ENCODE data around the gene SUPT3H. TPM values are rescaled to one million over a fixed set of nuclear protein-coding genes. Genes with fewer than 3 reads are reported as not detected.

The SUPT3H gene
- total and polyA plus RNA-seq, 2 donors from 2014 or later, result 10.1 to 12.5 TPM

DNA sequence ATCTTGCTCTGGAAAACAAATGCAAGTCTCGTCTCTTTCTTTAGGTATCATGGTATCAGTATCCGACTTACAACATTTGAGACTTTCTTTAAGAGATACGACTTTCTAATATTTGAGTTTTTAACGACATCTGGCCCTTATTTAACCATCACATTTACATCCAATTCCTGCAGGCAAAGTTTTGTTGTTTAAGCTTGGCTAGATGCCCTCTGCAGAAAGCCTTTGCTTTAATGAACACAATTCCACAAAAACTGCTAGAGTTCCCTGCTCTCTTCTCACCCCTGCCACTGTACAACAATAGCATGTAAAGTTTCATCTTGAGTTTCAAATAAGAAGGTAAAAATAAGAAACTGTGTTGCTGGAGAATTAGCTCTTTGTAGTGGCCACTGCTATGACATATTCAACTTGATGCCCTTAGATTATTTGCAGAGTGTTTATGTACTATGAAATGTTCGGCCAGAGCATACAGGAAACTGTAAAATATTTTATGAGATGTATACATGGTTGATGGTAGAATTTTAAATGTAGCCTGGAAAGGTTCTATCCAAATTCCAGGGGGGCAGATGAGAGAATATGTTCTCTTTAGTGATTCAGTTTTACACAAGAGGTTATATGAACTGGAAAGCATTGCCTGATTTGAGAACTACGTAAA, 551.6 kb downstream of the SUPT3H start:
- H3K27ac ChIP-seq (ENCODE audit: low read depth in 2 of 2, low read length in 2 of 2), result no peak overlapping the region
- H3K27me3 ChIP-seq (ENCODE audit: control insufficient read depth, insufficient read depth, low read length), result no peaks in the 10 kb centered on the region
- no peaks in the 10 kb centered on the region for H3K9me3 ChIP-seq (ENCODE audit: control insufficient read depth in 2 of 3, insufficient read depth in 1 of 3, low read length in 3 of 3)
- H3K9ac ChIP-seq (ENCODE audit: low read length in 3 of 3), result no peak overlapping the region
- no peak overlapping the region for H3K4me3 ChIP-seq (ENCODE audit: low read length in 3 of 3)
- DNase-seq (no peak), FAIRE-seq (no peak)
- no peaks in the 10 kb centered on the region for H3K4me1 ChIP-seq (ENCODE audit: control insufficient read depth in 2 of 3, insufficient read depth in 2 of 3, low read depth in 1 of 3, low read length in 3 of 3)
- intact Hi-C loops (cut with DNase I), result no loop called here
- H3K36me3 ChIP-seq (ENCODE audit: control insufficient read depth in 2 of 3, insufficient read depth in 3 of 3, low read length in 3 of 3), result no peaks in the 10 kb centered on the region
- TF ChIP-seq, protein P1, sequence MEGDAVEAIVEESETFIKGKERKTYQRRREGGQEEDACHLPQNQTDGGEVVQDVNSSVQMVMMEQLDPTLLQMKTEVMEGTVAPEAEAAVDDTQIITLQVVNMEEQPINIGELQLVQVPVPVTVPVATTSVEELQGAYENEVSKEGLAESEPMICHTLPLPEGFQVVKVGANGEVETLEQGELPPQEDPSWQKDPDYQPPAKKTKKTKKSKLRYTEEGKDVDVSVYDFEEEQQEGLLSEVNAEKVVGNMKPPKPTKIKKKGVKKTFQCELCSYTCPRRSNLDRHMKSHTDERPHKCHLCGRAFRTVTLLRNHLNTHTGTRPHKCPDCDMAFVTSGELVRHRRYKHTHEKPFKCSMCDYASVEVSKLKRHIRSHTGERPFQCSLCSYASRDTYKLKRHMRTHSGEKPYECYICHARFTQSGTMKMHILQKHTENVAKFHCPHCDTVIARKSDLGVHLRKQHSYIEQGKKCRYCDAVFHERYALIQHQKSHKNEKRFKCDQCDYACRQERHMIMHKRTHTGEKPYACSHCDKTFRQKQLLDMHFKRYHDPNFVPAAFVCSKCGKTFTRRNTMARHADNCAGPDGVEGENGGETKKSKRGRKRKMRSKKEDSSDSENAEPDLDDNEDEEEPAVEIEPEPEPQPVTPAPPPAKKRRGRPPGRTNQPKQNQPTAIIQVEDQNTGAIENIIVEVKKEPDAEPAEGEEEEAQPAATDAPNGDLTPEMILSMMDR (IDR thresholded peaks at IDR 0.05; ENCODE audit: borderline replicate concordance, extremely low read depth, insufficient read depth), result no peak

- Histone ChIP-seq H3K27ac (ENCODE audit: low read depth in 2 of 2, low read length in 2 of 2) (no peak overlapping the region), H3K9ac (ENCODE audit: low read length in 3 of 3) (no peak overlapping the region), H3K9me3 (ENCODE audit: control insufficient read depth in 2 of 3, insufficient read depth in 1 of 3, low read length in 3 of 3) (no peaks in the 10 kb centered on the region), H3K4me1 (ENCODE audit: control insufficient read depth in 2 of 3, insufficient read depth in 2 of 3, low read depth in 1 of 3, low read length in 3 of 3) (no peaks in the 10 kb centered on the region), H3K36me3 (ENCODE audit: control insufficient read depth in 2 of 3, insufficient read depth in 3 of 3, low read length in 3 of 3) (no peaks in the 10 kb centered on the region), H3K27me3 (ENCODE audit: control insufficient read depth, insufficient read depth, low read length) (no peaks in the 10 kb centered on the region), H3K4me3 (ENCODE audit: low read length in 3 of 3) (no peak overlapping the region)
- TF ChIP-seq, protein P1 (IDR thresholded peaks at IDR 0.05; ENCODE audit: borderline replicate concordance, extremely low read depth, insufficient read depth), result no peak
- intact Hi-C loops (cut with DNase I), result no loop called here
- FAIRE-seq, result no peak
- no peak for DNase-seq
Measured at GRCh38 chr6:44825273-44825672, 552.5 kb downstream of the SUPT3H start.

DNA sequence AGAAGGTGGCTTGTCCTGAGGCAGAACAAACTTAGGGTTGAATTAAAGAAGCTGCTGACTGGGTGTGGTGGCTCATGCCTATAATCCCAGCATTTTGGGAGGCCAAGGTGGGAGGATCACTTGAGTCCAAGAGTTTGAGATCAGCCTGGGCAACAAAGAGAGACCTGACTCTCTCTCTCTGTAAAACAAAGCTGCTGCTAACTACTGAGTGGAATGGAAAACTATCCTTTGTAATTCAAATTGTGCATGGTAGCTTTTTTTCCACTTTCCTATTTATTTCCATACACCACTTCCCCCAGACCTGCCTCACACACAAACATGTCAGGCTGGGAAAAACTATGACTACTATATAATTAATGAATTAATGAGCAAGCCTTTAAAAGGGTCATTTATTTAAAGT, 553.2 kb downstream of the SUPT3H start:
- H3K27ac ChIP-seq (ENCODE audit: low read depth in 2 of 2, low read length in 2 of 2), result no peak overlapping the region
- no peak overlapping the region for H3K4me3 ChIP-seq (ENCODE audit: low read length in 3 of 3)
- DNase-seq (no peak), FAIRE-seq (no peak)
- TF ChIP-seq, protein P1 (IDR thresholded peaks at IDR 0.05; ENCODE audit: borderline replicate concordance, extremely low read depth, insufficient read depth), result no peak
- H3K9ac ChIP-seq (ENCODE audit: low read length in 3 of 3), result no peak overlapping the region
- H3K36me3 ChIP-seq (ENCODE audit: control insufficient read depth in 2 of 3, insufficient read depth in 3 of 3, low read length in 3 of 3), result no peaks in the 10 kb centered on the region
- no peaks in the 10 kb centered on the region for H3K4me1 ChIP-seq (ENCODE audit: control insufficient read depth in 2 of 3, insufficient read depth in 2 of 3, low read depth in 1 of 3, low read length in 3 of 3)
- H3K9me3 ChIP-seq (ENCODE audit: control insufficient read depth in 2 of 3, insufficient read depth in 1 of 3, low read length in 3 of 3), result no peaks in the 10 kb centered on the region
- H3K27me3 ChIP-seq (ENCODE audit: control insufficient read depth, insufficient read depth, low read length), result no peaks in the 10 kb centered on the region
- intact Hi-C loops (cut with DNase I), result no loop called here

- Histone ChIP-seq H3K9ac (ENCODE audit: low read length in 3 of 3) (no peak overlapping the region), H3K4me1 (ENCODE audit: control insufficient read depth in 2 of 3, insufficient read depth in 2 of 3, low read depth in 1 of 3, low read length in 3 of 3) (no peaks in the 10 kb centered on the region), H3K27ac (ENCODE audit: low read depth in 2 of 2, low read length in 2 of 2) (no peak overlapping the region), H3K4me3 (ENCODE audit: low read length in 3 of 3) (no peak overlapping the region), H3K36me3 (ENCODE audit: control insufficient read depth in 2 of 3, insufficient read depth in 3 of 3, low read length in 3 of 3) (no peaks in the 10 kb centered on the region), H3K9me3 (ENCODE audit: control insufficient read depth in 2 of 3, insufficient read depth in 1 of 3, low read length in 3 of 3) (peaks cover 0 to 2% (median 0%) of the 10 kb centered on the region in 3 donors), H3K27me3 (ENCODE audit: control insufficient read depth, insufficient read depth, low read length) (no peaks in the 10 kb centered on the region)
- DNase-seq (no peak), FAIRE-seq (no peak)
- TF ChIP-seq, protein P1 (IDR thresholded peaks at IDR 0.05; ENCODE audit: borderline replicate concordance, extremely low read depth, insufficient read depth), result no peak
- intact Hi-C loops (cut with DNase I), result no loop called here
Measured at GRCh38 chr6:44820759-44821158, 557.0 kb downstream of the SUPT3H start.
